CD4-positive, alpha-beta T cell treated with Interleukin-17A for 4 hours (primary cell): ENCODE results near the gene POLDIP3.
A peak's percentile ranks its signal among the peaks of the same experiment; 100 is the strongest.

Experiments used
- DNase-seq: peaks from one replicate; pipeline ENCODE4 v3.0.0-alpha.2; 2020; ENCODE audit warnings: mixed read lengths

POLDIP3 gene

DNA sequence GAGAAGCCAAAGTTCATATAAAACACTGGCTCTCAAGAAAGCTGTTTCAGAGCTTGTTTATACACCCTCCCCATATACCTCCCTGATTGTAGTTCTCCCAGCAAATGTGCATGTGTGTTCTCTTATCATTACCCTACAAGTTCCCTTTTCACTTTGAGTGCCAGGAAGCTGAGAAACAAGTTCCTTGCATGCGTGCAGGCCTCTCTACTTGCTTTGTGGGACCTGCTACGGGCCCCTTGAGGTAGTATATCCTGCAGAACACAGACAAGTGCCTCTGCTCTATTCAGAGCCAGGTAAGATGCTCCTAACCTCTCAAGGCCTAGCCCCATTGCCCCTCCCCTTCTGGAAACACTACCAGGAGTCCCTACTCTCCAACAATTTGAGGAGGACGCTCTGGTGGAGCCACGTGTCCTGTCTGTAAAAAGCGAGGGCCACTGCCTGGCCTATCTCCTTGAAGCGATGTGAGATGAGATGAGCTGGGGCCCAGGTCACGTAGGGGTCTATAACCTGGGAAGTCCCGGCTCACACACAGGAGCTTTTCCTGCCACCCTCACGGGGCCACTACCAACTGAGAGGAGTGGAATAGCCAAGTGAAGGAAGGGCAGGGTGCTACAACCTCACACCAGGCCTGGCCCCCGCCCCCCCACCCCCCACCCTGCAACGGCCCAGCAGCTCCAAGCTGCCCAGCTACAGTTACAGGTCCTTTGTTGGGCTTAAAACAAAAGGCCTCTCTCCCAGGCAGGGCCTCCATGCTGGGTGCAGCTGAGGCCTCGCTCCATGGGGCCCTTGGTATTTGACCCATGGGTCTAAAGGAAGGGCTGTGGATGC lies 28.3 kb upstream of the POLDIP3 start:
- no peak for DNase-seq

DNA sequence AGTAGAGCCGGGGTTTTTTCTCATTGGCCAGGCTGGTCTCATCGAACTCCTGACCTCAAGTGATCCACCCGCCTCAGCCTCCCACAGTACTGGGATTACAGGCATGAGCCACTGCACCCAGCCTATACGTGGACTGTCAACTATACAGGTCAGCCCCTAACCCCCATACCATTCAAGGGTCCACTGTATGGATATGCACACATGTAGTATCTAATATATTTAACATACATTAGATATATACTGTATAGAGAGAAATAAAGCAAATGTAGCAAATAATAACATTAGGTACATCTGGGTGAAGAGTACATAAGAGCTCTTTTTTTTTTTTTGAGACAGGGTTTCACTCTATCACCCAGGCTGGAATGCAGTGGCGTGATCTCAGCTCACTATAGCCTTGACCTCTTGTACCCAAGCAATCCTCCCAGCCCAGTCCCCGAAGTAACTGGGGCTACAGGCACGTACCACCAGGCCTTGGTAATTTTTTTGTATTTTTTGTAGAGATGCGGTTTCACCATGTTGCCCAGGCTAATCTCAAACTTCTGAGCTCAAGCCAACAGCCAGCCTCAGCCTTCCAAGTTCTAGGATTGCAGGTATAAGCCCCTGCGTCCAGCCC lies 27.2 kb upstream of the POLDIP3 start:
- no peak for DNase-seq

DNA sequence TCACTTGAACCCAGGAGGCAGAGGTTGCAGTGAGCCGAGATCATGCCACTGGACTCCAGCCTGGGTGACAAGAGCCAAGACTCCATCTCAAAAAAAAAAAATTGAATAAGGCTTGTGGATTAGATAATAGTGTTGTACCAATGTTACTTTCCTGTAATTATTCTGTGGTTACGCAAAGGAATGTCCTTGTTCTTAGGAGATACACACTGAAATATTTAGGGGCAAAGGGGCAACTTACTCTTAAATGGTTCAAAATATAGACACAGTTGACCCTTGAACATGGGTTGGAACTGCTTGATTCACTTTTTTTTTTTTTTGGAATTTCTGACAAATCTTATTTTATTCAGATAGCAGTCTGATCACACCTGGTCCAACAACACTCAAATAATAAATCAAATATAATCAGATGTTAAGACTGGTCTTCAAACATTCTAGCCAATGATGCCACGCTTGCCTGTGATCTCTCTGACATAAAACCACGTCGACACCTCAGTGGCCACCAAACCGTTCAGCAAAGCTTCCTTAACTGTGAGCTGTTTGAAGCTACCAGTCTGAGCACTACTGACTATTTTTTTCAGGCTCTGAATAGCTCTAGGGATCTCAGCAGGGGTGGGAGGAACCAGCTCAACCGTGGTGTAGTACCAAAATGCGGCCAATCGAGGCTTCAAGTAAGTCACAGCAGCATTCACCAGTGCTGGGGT lies 25.0 kb upstream of the POLDIP3 start:
- DNase-seq = no peak

DNA sequence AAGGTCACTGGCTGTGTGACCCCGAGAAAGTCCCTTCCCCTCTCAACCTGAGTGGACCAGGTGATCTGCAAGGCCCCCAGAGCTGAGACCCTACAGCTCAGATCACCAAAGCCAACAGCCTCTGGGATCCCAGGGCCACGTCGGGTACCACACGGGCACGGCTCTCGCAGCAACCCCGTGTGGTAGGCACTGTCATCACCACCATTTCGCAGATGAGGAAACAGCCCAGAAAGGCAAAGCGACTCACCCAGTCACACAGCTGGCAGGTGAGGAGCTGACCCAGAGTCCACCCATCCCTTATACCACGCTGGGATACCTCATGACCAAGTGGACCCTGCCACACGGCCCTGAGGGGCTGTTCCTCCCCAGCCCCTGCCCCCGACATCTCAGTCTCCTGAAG lies 22.9 kb upstream of the POLDIP3 start:
- no peak for DNase-seq

DNA sequence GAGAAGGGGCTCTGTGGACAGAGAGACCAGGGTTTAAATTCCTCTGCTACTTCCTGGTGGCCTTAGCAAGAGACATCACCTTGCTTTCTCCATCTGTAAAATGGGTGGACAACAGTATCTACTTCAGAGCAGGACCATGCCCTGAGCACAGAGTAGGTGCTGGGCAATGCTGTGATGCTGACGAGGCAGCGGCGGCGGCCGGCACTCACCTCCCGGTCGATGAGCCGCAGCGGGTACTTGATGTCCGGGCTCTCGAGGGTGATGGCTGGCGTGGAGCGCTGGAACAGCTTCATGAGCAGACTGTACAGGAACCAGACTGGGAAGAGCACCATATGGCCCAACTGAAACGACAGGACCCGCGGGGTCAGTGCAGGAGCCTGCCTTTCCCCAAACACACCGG lies 21.8 kb upstream of the POLDIP3 start:
- no peak for DNase-seq

DNA sequence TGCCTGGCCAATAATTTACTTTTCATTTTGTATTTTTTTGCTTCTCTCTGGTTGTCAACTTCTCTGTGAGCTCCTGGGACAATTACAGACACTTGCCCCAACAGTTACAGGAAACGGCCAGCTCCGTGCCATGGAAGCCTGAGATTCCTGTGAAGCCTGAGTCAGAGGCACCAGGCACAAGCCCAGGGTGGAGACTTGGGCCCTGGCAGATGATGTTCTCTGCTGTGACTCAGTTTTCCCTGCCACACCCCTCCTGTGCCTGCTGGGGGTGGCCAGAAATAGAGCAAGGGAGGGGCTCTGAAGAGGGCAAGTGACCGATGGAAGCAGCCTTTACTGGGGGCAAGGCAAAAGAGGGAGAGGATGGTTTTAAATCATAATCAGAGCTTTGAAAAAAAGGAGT lies 20.8 kb upstream of the POLDIP3 start:
- DNase-seq = no peak

DNA sequence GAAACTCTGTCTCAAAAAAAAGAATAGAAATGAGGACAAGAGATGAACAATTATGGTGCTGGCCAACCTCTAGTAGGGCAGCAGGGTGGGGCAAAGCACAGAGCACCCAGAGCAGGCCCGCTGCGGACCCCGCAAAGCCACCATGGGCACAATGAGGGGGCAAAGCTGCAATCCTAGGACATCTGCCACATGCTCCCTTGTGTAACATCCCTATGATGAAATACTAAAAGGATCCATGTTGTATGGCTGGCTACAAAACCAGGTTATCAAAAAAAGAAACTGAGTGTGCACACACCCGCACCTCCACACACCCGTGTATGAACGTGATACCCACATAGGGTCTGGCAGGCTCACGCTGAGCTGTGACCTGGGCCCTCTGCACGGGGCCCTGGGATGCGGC lies 18.3 kb upstream of the POLDIP3 start:
- no peak for DNase-seq

DNA sequence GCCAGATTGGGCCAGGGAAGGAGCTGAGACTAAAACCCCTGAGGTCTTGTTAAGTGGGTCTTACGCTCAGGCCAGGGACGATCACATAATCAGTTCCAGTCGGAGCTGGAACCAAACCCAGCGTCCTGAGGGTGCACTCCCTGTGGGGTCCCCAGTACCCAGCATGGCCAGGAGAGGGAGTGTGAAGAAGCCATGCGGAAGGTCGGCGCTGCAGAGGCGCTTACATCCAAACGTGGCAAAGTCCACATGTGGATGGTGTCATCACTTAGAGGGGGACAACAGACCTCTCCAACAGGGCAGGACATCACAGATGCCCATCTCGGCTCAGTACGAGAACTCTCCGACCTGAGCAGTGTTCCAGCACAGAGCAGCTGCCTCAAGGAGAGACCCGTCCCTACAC lies 17.4 kb upstream of the POLDIP3 start:
- DNase-seq = no peak

DNA sequence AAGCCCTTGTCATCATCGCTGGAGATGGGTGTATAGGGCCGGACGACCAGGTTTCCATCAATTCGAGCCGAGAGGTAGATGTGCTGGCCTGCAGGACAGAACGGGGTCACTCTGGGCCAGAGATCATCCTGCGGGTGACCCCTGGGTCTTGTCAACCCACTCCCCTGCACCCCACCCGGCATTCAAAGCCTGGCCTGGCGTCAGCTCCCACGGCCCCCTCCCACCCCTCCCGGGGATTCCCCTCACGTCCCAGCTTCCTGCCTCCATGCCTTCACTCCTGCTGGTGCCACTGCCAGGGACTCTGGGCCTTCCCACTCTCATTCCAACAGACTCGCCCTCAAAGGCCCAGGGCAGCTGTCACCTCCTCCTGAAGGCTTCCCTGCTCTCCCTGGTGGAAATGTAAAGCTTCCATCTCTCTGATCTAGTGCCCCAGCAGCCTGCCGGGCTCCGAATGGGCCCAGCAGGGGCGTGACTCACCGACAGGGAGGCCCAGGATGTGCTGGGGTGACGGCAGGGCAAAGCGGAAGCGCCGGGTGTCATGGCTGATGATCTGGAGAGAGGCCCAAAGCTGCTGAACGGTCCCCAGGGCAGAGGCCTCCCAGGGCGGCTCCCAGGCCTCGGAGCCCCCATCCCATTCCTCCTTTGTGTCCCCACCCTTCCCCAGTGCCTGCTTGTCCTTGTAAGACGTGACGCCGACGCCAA lies 16.4 kb upstream of the POLDIP3 start:
- no peak for DNase-seq

DNA sequence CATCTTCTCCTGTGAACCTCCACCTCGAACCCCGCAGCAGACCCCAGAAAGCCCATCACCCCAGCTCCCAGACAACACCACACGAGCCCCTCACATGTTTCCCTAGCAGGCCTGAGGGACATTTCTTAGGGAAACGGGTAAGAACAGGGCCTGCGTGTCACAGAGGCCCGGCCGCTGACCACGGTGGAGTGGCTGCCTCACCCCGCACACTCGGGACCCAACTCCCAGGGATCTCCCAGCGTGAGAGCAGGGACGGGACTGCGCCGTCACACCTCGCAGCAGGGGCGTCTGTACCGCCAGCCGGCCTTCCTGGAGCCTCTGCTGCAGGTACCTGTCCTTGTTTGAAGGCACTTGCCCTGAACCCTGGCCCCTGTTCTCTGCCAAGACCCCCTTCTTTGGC lies 15.5 kb upstream of the POLDIP3 start:
- DNase-seq = no peak

DNA sequence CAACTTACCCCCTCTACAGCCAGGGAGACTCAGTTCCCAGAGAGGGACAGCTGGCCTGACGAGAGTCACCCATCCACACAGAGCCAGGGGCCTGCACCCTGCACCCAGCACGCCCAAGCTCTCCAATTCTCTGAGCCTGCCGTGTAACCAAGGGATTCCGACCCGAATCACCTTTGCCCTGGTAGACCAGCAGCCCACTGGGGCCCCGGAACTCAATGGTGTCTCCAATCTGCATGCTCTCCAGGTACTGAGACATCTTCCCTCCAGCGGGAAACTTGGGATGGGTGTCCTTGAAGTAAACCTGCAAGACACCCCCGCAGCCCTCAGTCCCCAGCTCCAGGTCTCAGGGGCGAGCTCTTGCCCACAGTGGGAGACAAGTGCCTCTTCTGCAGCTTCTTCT lies 13.3 kb upstream of the POLDIP3 start:
- DNase-seq = no peak

DNA sequence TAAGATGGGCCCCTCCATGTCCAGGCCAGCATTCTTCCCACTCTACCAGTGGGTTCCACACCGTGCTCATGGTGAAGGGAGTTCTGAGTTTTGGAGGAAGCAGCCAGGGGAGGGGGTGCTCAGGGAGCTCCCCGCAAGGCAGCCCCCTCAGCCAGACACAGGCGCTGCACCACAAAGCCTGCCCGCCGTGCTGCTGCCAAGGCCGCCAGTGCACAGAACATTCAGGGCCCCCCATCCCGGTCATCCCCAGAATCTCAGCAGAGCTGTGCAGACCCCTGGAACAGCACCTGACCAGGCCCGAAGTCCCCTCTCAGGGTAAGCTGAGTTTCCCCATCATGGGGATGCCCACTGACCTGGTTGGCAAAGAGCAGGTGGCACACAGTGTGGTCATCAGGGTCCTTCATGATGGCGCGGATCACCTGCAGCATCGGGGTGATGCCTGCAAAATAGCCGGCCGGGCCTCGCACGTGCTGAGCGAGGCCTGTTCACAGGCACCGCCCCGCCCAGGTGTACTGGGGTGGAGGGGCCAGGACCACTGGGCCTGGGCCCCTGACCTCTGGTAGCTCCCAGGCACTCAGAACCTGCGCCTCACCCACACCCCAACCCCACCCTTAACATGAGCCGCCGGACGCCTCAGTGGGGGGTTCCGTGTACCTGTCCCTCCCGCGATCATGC lies 12.4 kb upstream of the POLDIP3 start:
- DNase-seq = no peak

DNA sequence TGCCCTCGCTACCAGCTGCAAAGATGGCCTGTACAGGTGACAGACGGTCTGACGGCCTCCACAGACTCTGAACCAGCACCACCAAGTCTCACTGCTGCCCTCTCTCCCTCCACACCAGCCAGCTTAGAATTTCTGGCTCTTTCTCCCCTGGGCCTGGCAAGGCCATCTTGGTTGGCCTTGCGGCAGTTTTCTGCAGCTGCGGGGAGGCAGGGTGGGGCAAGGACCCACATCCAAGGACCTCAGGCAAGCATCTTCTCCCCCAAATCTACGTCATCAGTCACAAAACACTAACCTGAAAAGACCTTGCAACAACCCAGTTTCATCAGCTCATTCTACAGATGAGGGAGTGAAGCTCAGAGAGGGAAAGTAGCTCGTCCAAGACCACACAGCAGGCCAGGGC lies 11.7 kb upstream of the POLDIP3 start:
- DNase-seq = no peak

DNA sequence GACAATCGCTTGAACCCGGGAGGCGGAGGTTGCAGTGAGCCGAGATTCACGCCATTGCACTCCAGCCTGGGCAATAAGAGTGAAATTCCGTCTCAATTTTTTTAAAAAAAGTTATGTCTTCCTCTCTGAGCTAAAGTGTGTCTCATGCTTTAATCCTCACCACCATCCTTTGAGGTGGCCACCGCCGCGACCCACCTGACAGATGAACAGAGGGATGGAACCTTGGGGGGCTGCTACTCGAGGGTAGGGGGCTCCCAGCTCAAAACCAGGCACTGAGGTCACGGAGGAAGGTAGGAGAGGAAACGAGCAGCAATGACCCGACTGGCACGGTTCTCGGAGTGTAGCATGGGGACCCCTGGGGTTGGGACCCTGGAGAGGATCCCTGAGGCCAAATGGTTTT lies 10.7 kb upstream of the POLDIP3 start:
- no peak for DNase-seq

DNA sequence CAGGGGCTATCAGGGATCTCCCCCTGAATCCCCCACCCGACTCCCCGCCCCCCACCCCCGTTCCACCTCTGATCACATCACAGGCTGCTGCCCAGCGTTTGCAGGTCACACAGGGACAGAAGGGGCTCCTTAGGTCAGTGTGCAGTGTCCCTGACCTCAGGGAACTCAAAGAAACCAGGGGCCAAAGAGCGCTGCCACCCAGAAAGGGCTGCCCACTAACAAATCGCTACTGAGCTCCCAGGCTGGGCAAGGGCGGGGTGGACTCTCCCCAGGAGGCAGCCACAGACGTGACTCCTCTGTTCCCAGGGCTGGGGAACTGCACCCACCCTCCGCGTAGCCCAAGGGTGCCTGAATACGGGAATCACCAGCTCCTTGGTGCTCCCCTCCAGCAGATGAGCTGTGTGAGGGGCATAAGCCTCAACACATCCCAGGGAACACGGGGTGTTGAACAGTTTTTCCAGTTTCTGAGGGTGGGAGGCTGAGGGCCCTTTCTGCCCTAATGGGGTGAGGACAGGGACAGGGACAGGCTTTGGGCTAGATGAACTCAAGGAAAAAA lies 9.9 kb upstream of the POLDIP3 start:
- DNase-seq = no peak

DNA sequence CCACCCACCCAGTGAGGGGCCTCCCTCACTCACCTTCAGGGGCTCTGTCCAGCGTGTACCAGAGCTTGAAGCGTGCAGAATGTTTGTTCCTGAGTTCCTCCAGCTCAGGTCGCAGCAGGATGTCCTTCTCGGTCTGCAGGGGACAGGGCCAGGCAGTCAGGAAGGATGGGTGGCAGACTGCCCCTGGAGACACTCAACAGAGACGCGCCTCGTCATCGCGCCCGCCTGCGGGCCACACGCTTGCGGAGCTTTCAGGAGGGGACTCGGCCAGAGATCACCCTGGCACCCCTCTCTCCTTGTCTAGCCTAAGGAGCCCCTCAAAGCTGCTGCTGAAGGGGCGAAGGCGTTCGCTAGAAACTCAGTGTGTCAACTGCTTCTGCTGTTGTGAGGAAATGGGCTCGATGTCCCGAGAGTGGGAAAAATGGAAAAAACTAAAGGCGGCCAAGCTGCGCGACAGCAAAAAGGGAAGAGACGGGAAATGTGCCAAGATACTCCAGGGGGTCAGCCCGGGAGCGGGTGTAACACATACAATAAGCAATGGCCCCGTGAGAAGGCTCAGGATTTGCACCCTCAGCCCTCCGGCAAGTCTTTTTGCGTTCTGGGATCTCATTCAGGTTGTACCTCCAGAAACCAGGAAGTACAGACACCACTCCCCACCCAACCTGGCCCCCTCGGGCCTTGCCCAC lies 9.2 kb upstream of the POLDIP3 start:
- DNase-seq = no peak

DNA sequence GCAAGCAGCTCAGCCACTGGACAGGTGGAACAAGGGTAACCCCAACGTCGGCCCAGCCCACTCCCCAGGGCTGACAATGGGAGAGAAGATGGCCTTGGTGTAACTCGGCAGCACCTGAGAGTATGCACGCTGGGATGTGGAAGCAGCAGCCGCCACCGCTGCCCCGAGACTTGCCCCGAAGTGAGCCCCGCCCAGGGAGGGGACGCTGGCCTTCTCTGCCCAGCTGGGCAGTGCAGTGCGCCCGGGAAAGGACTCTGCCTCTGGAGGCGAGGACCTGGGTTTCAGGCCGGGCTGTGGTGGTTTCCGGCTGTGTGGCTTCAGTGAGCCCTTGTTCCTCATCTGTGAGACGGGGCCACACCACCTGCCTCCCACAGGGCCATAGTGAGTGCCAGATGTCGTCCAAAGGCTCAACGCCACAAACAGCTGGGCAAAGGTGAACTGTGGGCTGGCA lies 8.6 kb upstream of the POLDIP3 start:
- no peak for DNase-seq

DNA sequence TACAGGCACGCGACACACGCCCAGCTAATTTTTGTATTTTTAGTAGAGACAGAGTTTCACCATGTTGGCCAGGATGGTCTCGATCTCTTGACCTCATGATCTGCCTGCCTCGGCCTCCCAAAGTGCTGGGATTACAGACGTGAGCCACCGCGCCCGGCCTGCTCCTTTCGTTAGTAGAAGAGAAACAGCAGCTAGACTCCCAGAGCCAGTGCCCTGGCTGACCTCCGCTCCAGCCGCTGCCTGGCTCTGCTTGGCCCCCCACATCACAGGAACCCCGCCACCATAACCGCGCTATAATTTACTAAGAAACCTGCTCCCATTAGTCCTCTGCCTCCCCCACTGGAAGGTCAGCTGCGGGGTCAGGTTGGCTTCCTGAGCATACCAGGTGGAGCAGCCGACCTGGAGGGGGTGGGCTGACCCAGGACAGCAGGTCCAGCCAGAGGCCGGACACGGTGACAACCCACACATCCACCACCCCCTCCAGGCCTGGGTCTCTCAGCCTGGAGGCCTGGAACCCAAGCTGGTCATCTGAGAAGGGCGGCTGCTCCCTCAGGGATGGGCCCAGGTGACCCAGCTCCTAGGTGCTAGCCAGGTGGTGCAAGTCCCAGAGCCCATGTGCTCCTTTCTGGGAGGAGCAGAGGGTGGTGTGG lies 7.5 kb upstream of the POLDIP3 start:
- DNase-seq = no peak

DNA sequence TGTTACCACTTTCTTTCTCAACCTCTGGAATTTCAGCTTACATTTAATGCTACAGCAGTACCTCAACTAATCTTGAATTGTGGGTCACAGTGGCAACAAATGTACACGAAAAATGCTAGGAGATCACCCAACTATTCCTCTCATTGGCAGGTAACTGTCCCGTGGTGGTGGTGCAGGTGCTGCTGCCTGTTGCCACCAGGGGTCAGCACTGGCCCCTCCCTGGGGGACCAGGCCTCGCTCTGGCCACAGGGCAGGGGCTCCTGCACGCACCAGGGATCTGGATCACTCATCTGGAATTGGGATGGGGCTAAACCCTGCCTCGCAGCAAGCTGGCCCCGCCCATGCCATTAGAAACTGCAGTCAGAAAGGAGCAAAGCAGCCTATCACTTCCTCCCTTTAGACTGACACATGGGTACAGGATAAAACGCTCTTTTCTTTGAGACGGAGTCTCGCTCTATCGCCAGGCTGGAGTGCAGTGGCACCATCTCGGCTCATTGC lies 6.9 kb upstream of the POLDIP3 start:
- DNase-seq = peak; percentile 65

DNA sequence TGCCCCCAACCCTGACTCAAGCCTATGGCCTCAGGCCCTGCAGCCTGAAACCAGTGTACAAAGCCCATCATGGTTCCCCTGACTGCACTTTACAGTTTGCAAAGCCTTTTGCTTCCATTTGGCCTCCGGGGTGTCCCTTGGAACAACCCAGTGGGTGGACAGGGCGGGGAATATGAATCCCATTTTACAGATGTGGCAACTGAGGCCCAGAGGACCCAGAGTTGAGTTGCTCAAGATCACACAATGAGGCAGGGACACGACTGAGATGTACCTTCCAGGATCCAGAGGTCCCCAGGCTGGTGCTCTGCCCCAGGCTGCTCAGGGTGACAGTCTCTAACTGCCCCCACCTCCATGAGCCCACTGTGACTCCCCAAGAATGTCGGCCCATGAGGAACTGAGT lies 5.4 kb upstream of the POLDIP3 start:
- no peak for DNase-seq
